ENCODE results near the gene GPR162.
"Not testable (repeated sequence)": the region's sequence is repeated elsewhere in the genome, so short reads cannot be mapped to it uniquely, and the experiment has no call there.

Gene GPR162

DNA sequence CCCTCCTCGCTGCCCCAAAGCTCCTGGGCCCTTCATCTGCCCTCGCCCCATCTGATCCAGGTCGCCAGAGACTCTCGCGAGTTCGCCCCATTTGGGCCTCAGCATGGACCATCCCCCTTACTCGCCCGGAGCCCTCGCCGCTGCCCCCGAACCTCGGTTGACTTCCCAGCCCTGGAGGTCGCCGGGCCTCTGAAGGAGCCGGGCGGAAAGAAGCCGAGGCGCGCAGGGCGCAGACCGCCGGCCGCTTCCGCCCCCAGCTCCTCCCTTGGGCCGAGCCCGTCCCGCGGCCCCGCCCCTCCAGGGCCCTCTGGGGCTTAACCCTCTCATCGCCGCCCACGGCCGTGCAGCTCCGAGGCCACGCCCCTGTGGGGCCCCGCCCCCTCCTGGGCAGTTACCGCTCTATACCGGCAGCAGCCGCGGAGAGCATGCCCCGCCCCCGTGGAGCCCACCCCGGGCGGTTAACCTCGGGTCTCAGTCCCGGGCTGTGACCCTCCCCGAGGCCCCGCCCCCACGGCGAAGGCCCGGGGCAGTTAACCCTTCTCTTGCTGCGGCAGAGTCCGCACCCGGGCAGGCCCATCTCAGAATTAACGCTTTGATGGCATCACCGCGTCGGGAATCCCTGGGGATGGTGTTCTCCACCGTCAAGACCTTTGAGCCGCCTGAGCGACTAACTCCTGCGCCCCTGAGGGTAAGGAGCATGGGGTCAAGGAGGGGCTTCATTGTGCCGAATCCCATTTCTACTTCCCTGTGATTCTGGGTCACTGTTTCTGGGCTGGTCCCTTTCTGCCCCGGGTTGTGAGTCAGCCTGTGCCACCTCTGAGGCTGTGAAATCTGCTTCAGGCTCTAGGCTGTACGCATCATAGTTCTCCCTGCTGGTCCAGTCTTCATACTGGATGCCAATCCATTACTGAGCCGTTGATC is 51.7 kb downstream of the GPR162 start, which contains the start of gene SPSB2:
Gene SPSB2, minus strand, starts transcription at position 210 of the 921 bp plus-strand sequence. CDS start 402 bp downstream, outside the sequence.
- peak; percentile 95 for DNase-seq (ENCODE audit: low spot score)

DNA sequence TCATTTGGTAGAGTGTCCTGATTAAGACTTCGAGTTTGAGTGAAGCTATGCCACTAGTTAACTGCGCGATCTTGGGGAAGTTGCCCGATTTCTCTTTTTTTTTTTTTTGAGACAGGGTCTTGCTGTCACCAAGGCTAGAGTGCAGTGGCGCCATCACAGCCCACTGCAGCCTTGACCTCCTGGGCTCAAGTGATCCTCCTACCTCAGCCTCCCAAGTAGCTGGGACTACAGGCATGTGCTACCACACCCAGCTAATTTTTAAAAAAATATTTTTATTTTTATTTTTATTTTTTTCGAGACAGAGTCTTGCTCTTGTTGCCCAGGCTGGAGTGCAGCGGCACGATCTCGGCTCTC is 52.4 kb downstream of the GPR162 start:
- DNase-seq (ENCODE audit: low spot score), result not testable (repeated sequence)
